ENCODE data around the gene MAD1L1.

DNA sequence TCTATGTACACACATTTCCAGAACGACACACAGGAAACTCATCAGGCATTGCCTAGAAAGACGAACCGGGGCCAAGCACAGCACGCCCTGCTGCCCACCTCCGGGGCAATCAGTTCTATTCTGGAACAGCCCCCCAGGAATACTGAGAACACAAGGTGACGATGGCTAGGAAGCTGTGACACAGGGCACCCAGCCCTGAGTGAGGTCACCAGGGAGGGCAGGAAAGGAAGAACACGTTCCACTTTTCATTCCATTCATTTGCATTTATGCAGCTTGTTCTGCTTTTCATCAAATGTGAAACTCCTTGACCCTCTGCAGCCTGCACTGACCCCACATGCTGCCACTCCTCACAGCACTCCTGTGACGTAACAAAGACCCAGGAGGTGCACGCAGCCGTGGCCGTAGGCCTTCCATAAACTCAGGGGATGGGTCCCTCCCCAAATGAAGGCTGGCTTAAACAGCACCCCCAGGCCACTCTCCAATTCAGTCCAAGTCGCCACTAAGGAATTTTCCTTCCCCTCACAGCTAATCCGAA is 28.9 kb downstream of the MAD1L1 start:
- TF ChIP-seq, protein P1, sequence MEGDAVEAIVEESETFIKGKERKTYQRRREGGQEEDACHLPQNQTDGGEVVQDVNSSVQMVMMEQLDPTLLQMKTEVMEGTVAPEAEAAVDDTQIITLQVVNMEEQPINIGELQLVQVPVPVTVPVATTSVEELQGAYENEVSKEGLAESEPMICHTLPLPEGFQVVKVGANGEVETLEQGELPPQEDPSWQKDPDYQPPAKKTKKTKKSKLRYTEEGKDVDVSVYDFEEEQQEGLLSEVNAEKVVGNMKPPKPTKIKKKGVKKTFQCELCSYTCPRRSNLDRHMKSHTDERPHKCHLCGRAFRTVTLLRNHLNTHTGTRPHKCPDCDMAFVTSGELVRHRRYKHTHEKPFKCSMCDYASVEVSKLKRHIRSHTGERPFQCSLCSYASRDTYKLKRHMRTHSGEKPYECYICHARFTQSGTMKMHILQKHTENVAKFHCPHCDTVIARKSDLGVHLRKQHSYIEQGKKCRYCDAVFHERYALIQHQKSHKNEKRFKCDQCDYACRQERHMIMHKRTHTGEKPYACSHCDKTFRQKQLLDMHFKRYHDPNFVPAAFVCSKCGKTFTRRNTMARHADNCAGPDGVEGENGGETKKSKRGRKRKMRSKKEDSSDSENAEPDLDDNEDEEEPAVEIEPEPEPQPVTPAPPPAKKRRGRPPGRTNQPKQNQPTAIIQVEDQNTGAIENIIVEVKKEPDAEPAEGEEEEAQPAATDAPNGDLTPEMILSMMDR (IDR thresholded peaks at IDR 0.05), result no peak
- TF ChIP-seq POLR2A (IDR thresholded peaks at IDR 0.05), result no peak
- no peak for TF ChIP-seq EP300 (IDR thresholded peaks at IDR 0.05)
- TF ChIP-seq POLR2AphosphoS5 (IDR thresholded peaks at IDR 0.05), result peak; percentile 57
